ENCODE results near the gene UBE2C.

DNA sequence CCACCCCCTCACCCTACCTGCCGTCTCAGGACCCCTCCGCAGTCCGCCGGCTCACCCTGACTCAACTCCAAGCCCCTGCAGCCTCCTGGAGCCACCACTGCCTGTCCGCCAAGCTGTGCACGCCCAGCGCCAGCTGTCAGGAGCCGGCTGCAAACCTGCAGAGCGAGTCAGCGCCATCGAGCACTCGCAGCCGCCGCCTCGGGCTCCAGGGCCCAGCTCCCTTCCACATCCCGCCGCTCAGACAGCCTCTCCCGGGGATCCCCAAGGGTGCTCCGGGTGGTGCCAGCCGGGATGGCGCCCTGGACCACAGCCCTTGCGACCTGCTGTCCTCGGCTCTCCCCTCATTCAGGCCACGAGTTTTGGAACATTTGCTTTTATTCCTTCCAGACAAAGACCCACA lies 10.4 kb downstream of the UBE2C start:
- TF ChIP-seq, protein P1, sequence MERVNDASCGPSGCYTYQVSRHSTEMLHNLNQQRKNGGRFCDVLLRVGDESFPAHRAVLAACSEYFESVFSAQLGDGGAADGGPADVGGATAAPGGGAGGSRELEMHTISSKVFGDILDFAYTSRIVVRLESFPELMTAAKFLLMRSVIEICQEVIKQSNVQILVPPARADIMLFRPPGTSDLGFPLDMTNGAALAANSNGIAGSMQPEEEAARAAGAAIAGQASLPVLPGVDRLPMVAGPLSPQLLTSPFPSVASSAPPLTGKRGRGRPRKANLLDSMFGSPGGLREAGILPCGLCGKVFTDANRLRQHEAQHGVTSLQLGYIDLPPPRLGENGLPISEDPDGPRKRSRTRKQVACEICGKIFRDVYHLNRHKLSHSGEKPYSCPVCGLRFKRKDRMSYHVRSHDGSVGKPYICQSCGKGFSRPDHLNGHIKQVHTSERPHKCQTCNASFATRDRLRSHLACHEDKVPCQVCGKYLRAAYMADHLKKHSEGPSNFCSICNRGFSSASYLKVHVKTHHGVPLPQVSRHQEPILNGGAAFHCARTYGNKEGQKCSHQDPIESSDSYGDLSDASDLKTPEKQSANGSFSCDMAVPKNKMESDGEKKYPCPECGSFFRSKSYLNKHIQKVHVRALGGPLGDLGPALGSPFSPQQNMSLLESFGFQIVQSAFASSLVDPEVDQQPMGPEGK (CRISPR knock-in tag; IDR thresholded peaks at IDR 0.05; ENCODE audit: borderline replicate concordance): no peak
- no peak for TF ChIP-seq ZNF8 (CRISPR knock-in tag; IDR thresholded peaks at IDR 0.05)
- no peak for TF ChIP-seq PPARA (CRISPR knock-in tag; IDR thresholded peaks at IDR 0.05; ENCODE audit: borderline replicate concordance)
- TF ChIP-seq ZFP3 (CRISPR knock-in tag; IDR thresholded peaks at IDR 0.05): no peak
- TF ChIP-seq, protein P2, sequence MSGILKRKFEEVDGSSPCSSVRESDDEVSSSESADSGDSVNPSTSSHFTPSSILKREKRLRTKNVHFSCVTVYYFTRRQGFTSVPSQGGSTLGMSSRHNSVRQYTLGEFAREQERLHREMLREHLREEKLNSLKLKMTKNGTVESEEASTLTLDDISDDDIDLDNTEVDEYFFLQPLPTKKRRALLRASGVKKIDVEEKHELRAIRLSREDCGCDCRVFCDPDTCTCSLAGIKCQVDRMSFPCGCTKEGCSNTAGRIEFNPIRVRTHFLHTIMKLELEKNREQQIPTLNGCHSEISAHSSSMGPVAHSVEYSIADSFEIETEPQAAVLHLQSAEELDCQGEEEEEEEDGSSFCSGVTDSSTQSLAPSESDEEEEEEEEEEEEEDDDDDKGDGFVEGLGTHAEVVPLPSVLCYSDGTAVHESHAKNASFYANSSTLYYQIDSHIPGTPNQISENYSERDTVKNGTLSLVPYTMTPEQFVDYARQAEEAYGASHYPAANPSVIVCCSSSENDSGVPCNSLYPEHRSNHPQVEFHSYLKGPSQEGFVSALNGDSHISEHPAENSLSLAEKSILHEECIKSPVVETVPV (CRISPR knock-in tag; IDR thresholded peaks at IDR 0.05): no peak
- no peak for TF ChIP-seq ISL1 (CRISPR knock-in tag; IDR thresholded peaks at IDR 0.05)
- TF ChIP-seq OSR1 (CRISPR knock-in tag; IDR thresholded peaks at IDR 0.05): no peak
- no peak for TF ChIP-seq BACH2 (CRISPR knock-in tag; IDR thresholded peaks at IDR 0.05; ENCODE audit: borderline replicate concordance)
- no peak for TF ChIP-seq TOX (CRISPR knock-in tag; IDR thresholded peaks at IDR 0.05; ENCODE audit: borderline replicate concordance)
- no peak for TF ChIP-seq SNAI2 (CRISPR knock-in tag; IDR thresholded peaks at IDR 0.05)
- no peak for TF ChIP-seq CSDC2 (CRISPR knock-in tag; IDR thresholded peaks at IDR 0.05)
- no peak for TF ChIP-seq ZNF70 (CRISPR knock-in tag; IDR thresholded peaks at IDR 0.05)
- no peak for TF ChIP-seq ZNF565 (CRISPR knock-in tag; conservative IDR thresholded peaks at IDR 0.05; ENCODE audit: low read depth)
- no peak for TF ChIP-seq RARB (CRISPR knock-in tag; IDR thresholded peaks at IDR 0.05)

Data from SK-N-SH treated with all-trans-retinoic acid at 6 μM for 48 hours (cell line).